ENCODE data around the gene CCDC85A. TPM values are rescaled to one million over a fixed set of nuclear protein-coding genes. Genes with fewer than 3 reads are reported as not detected.

Gene CCDC85A
- total RNA-seq, 6 experiments from 2014 or later: 0.07 to 0.31 (median 0.14) TPM; not detected in 1

DNA sequence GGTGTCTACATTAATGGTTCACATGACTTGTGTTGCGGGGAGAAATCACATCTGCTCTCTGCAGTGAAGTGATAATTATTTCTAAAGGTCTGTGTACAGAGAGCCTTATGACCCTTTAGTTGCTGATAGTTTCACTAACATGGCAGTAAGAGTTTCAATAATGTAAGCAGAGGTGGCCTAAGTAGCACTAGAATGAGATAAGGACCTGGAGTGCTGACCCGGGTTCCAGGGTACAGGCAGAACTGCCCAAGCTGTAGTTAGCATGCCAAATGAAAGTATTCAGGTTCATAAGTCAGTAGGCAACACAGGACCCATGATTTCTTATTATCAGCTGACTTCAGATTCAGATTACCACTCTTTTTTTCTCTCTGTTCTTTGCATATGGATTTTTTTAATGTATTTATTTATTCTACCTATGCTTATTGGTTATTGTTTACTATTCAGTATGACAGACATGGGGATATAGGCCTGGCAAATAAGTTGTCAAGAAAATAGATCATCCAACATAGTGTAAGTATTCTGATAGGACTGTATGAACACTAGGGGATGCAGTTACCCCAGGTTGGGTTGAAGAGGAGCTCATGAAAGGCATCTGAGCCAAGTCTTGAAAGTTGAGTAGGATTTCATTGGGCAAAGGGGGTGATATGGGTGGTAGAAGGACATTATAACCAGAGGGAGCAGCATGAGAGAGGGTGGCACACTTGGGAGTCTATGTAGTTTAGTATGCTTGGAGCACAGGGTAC lies 105.2 kb downstream of the CCDC85A start:
- intact Hi-C loops (cut with DNase I): no loop called here
- Histone ChIP-seq H3K4me3 (no peak overlapping the region), H3K27ac (no peak overlapping the region), H3K36me3 (no peaks in the 10 kb centered on the region), H3K4me1 (no peaks in the 10 kb centered on the region), H3K9me3 (no peaks in the 10 kb centered on the region), H3K27me3 (no peaks in the 10 kb centered on the region)
- TF ChIP-seq, protein P1, sequence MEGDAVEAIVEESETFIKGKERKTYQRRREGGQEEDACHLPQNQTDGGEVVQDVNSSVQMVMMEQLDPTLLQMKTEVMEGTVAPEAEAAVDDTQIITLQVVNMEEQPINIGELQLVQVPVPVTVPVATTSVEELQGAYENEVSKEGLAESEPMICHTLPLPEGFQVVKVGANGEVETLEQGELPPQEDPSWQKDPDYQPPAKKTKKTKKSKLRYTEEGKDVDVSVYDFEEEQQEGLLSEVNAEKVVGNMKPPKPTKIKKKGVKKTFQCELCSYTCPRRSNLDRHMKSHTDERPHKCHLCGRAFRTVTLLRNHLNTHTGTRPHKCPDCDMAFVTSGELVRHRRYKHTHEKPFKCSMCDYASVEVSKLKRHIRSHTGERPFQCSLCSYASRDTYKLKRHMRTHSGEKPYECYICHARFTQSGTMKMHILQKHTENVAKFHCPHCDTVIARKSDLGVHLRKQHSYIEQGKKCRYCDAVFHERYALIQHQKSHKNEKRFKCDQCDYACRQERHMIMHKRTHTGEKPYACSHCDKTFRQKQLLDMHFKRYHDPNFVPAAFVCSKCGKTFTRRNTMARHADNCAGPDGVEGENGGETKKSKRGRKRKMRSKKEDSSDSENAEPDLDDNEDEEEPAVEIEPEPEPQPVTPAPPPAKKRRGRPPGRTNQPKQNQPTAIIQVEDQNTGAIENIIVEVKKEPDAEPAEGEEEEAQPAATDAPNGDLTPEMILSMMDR (IDR thresholded peaks at IDR 0.05): peak in 2 of 4 donors; percentile 15 to 28
- no peak for TF ChIP-seq POLR2A (IDR thresholded peaks at IDR 0.05)
- peak in 1 of 4 donors; percentile 28 for ATAC-seq
- WGBS (ENCODE audit: insufficient coverage, low coverage, low lambda C conversion rate, missing lambda C conversion rate): 37% methylated on average over 2 of the region's 2 CpGs
- DNase-seq: no peak

DNA sequence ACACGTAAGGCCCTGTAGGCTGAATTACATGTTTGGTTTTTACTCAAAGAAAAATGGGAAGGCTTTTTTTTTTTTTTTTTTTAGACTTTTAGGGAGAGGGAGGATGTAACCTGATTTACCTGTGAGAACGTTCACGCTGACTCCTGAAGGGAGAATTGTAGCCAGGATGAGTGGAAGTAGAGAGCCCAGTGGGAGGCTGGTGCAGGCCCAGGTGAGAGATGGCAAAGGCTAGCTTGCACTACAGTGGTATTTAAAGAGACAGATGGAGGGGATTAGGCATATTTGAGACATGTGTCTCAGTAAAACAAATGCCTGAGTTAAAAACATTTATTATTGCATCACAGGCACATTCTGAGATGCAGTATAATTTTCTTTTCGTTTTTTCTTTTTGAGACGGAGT lies 107.9 kb downstream of the CCDC85A start:
- ATAC-seq (no peak), DNase-seq (no peak)
- no peak for TF ChIP-seq POLR2A (IDR thresholded peaks at IDR 0.05)
- TF ChIP-seq, protein P1 (IDR thresholded peaks at IDR 0.05): no peak
- 89% methylated on average over 5 of the region's 5 CpGs for WGBS (ENCODE audit: insufficient coverage, low coverage, low lambda C conversion rate, missing lambda C conversion rate)
- H3K36me3 ChIP-seq: no peaks in the 10 kb centered on the region
- no peak overlapping the region for H3K4me3 ChIP-seq
- no peaks in the 10 kb centered on the region for H3K27me3 ChIP-seq
- no peaks in the 10 kb centered on the region for H3K4me1 ChIP-seq
- H3K27ac ChIP-seq: no peak overlapping the region
- intact Hi-C loops (cut with DNase I): no loop called here
- no peaks in the 10 kb centered on the region for H3K9me3 ChIP-seq

DNA sequence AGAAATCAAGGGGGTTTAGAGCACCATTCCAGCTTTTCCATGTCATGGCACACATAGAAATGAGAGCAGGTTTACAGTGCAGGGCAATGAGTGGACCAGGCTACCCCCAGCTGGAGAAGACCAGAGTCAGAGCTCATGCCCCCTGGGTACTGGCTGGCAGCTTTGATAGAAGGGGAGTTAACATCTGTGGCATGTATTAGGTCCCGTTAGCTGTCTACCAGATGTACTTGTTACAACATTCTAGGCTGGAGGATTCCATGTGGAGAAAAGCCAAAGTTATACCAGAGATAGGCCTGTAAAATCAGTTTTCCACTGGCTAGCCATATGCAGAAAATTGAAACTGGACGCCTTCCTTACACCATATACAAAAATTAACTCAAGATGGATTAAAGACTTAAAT lies 109.2 kb downstream of the CCDC85A start:
- no peak for TF ChIP-seq POLR2A (IDR thresholded peaks at IDR 0.05)
- TF ChIP-seq, protein P1 (IDR thresholded peaks at IDR 0.05): no peak
- no peaks in the 10 kb centered on the region for H3K27me3 ChIP-seq
- H3K9me3 ChIP-seq: no peaks in the 10 kb centered on the region
- no peak overlapping the region for H3K4me3 ChIP-seq
- H3K36me3 ChIP-seq: no peaks in the 10 kb centered on the region
- H3K4me1 ChIP-seq: no peaks in the 10 kb centered on the region
- intact Hi-C loops (cut with DNase I): no loop called here
- 47% methylated on average over 1 of the region's 2 CpGs for WGBS (ENCODE audit: insufficient coverage, low coverage, low lambda C conversion rate, missing lambda C conversion rate)
- H3K27ac ChIP-seq: no peak overlapping the region
- ATAC-seq: no peak
- no peak for DNase-seq

DNA sequence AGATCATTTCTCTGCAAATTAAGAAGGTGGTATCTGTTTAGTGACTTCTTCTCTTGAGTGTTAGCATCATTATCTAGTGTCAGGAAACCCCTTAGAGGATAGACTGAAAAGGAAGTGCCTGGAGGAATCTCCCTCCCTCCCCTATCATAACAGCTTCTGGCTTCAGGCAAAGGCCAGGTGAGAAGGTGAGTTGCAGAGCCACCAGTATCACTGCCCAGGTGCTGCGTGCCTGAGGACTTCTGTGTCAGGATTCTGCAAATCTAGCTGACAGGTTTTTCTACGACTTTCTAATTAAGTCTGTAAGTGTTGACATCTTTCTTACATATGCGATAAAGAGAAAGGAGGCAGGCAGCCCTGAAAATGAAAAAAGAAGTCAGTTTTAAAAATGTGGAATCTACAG lies 111.9 kb downstream of the CCDC85A start:
- intact Hi-C loops (cut with DNase I): no loop called here
- no peaks in the 10 kb centered on the region for H3K36me3 ChIP-seq
- H3K4me1 ChIP-seq: no peaks in the 10 kb centered on the region
- H3K27me3 ChIP-seq: no peaks in the 10 kb centered on the region
- 68% methylated on average over 3 of the region's 3 CpGs for WGBS (ENCODE audit: insufficient coverage, low coverage, low lambda C conversion rate, missing lambda C conversion rate)
- no peak for ATAC-seq
- no peaks in the 10 kb centered on the region for H3K9me3 ChIP-seq
- no peak for DNase-seq
- H3K4me3 ChIP-seq: no peak overlapping the region
- no peak overlapping the region for H3K27ac ChIP-seq
- no peak for TF ChIP-seq POLR2A (IDR thresholded peaks at IDR 0.05)
- TF ChIP-seq, protein P1 (IDR thresholded peaks at IDR 0.05): no peak
